Measurements from ENCODE around the gene TFF3.

- TF ChIP-seq, protein P1, sequence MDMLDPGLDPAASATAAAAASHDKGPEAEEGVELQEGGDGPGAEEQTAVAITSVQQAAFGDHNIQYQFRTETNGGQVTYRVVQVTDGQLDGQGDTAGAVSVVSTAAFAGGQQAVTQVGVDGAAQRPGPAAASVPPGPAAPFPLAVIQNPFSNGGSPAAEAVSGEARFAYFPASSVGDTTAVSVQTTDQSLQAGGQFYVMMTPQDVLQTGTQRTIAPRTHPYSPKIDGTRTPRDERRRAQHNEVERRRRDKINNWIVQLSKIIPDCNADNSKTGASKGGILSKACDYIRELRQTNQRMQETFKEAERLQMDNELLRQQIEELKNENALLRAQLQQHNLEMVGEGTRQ (IDR thresholded peaks at IDR 0.05; ENCODE audit: low read depth, low read length) = no peak
- TF ChIP-seq MAZ (IDR thresholded peaks at IDR 0.05; ENCODE audit: borderline replicate concordance, low read depth, low read length) (no peak), MXI1 (IDR thresholded peaks at IDR 0.05; ENCODE audit: borderline replicate concordance, low read depth, low read length) (no peak), POLR2A (IDR thresholded peaks at IDR 0.05; ENCODE audit: low read depth, low read length) (no peak), CEBPB (IDR thresholded peaks at IDR 0.05; ENCODE audit: low read depth, low read length) (no peak)
- TF ChIP-seq, protein P2, sequence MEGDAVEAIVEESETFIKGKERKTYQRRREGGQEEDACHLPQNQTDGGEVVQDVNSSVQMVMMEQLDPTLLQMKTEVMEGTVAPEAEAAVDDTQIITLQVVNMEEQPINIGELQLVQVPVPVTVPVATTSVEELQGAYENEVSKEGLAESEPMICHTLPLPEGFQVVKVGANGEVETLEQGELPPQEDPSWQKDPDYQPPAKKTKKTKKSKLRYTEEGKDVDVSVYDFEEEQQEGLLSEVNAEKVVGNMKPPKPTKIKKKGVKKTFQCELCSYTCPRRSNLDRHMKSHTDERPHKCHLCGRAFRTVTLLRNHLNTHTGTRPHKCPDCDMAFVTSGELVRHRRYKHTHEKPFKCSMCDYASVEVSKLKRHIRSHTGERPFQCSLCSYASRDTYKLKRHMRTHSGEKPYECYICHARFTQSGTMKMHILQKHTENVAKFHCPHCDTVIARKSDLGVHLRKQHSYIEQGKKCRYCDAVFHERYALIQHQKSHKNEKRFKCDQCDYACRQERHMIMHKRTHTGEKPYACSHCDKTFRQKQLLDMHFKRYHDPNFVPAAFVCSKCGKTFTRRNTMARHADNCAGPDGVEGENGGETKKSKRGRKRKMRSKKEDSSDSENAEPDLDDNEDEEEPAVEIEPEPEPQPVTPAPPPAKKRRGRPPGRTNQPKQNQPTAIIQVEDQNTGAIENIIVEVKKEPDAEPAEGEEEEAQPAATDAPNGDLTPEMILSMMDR (conservative IDR thresholded peaks at IDR 0.05; ENCODE audit: low read depth, low read length) = no peak
These were observed 11.8 kb downstream of the TFF3 start for GRCh38 chr21:42303443-42303842.
